HCEC 1CT (cell line): ENCODE measurements around the gene TFIP11.
A peak's percentile ranks its signal among the peaks of the same experiment; 100 is the strongest.

Experiments
- DNase-seq: peaks from one replicate; pipeline ENCODE4 v3.0.0-alpha.2; 2017

The TFIP11 gene

GRCh38 chr22:26512149-26512793 lies at the start of gene TFIP11:
TFIP11 (minus strand) TSS chr22:26512473; CDS start chr22:26510272, 2,201 bp downstream.
- peak; percentile 83 for DNase-seq

- DNase-seq: no peak
Observed at GRCh38 chr22:26561756-26562417, 49.6 kb upstream of the TFIP11 start.

GRCh38 chr22:26559961-26560575 lies 47.8 kb upstream of the TFIP11 start:
- DNase-seq: no peak

GRCh38 chr22:26558248-26558895 lies 46.1 kb upstream of the TFIP11 start:
- DNase-seq: no peak

- no peak for DNase-seq
Observed at GRCh38 chr22:26556904-26557303, 44.6 kb upstream of the TFIP11 start.

GRCh38 chr22:26555478-26555877 lies 43.2 kb upstream of the TFIP11 start:
- DNase-seq: no peak

GRCh38 chr22:26554956-26555355 lies 42.7 kb upstream of the TFIP11 start:
- DNase-seq: no peak

GRCh38 chr22:26553056-26553752 lies 40.9 kb upstream of the TFIP11 start:
- DNase-seq: peak; percentile 88

- DNase-seq: no peak
Observed at GRCh38 chr22:26552466-26552865, 40.2 kb upstream of the TFIP11 start.

- DNase-seq: no peak
Observed at GRCh38 chr22:26551568-26551967, 39.3 kb upstream of the TFIP11 start.

GRCh38 chr22:26550498-26551033 lies 38.3 kb upstream of the TFIP11 start:
- peak; percentile 73 for DNase-seq

- DNase-seq: no peak
Observed at GRCh38 chr22:26549902-26550497, 37.7 kb upstream of the TFIP11 start.

GRCh38 chr22:26548984-26549383 lies 36.7 kb upstream of the TFIP11 start:
- no peak for DNase-seq

- no peak for DNase-seq
Observed at GRCh38 chr22:26548303-26548702, 36.0 kb upstream of the TFIP11 start.

GRCh38 chr22:26547837-26548236 lies 35.6 kb upstream of the TFIP11 start:
- no peak for DNase-seq

- DNase-seq: no peak
Observed at GRCh38 chr22:26547426-26547825, 35.2 kb upstream of the TFIP11 start.

GRCh38 chr22:26546282-26546681 lies 34.0 kb upstream of the TFIP11 start:
- DNase-seq: no peak

- DNase-seq: no peak
Observed at GRCh38 chr22:26545827-26546226, 33.6 kb upstream of the TFIP11 start.

GRCh38 chr22:26545385-26545784 lies 33.1 kb upstream of the TFIP11 start:
- no peak for DNase-seq

- DNase-seq: no peak
Observed at GRCh38 chr22:26544489-26544888, 32.2 kb upstream of the TFIP11 start.

- no peak for DNase-seq
Observed at GRCh38 chr22:26542831-26543230, 30.6 kb upstream of the TFIP11 start.

GRCh38 chr22:26541167-26541819 lies 29.0 kb upstream of the TFIP11 start:
- DNase-seq: no peak
